Sciatic nerve (tissue), 2 donors: ENCODE measurements around the gene ARMC6. TPM values are rescaled to one million over a fixed set of nuclear protein-coding genes. Genes with fewer than 3 reads are reported as not detected.
"Not testable (repeated sequence)": the region's sequence is repeated elsewhere in the genome, so short reads cannot be mapped to it uniquely, and the experiment has no call there.

ENCODE experiments used
- ATAC-seq: fragments of 200-7000 bp; cut with Tn5 transposase; one replicate; pipeline ENCODE4 v1.9.1; 2020; ENCODE audit warnings: mild to moderate bottlenecking, moderate library complexity
- DNase-seq: peaks from one replicate; pipeline ENCODE4 v3.0.0-alpha.2; 2020; ENCODE audit warnings: low spot score
- intact Hi-C: fragments of 100-400 bp; cut with DNase I; formaldehyde crosslinking; loops from one replicate; pipeline ENCODE4 v1.14.2; 2022
- total RNA-seq: library from RNA; stranded (reverse); fragmentation: NEBNext Ultra II Directional; extraction: Animal tissue kit (Norgen Biotek cat#: 25700); gene quantifications from one replicate; pipeline ENCODE4 v1.2.1, GENCODE V29; 2021
- donor health status: DM: no; HTN: no; CAD: no.
- donor health status: DM: no; HTN: no; CAD: no.

ARMC6 gene
- total RNA-seq, 1 donor from 2014 or later = 12.3 TPM

DNA sequence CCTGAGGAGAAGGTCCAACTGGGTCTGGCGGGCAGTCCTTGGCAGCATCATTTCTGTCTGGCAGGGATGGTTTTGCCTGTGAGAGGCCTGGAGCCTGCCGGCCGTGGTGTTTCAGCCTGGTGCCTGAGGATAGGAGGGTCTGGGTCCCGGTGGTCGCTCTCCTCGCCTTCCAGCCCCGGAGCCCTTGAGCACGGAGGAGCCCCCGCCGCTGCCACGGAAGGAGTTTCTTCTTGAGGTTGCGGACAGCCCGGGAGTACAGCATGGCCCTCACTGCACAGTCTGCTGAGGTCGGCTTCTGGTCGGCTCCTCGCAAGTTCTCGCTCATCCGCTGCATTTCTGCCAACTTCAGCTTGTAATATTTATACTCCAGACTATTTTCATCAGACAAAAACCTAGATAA, 23.5 kb upstream of the ARMC6 start:
- intact Hi-C loops = no loop called here
- ATAC-seq = no peak
- DNase-seq = no peak

DNA sequence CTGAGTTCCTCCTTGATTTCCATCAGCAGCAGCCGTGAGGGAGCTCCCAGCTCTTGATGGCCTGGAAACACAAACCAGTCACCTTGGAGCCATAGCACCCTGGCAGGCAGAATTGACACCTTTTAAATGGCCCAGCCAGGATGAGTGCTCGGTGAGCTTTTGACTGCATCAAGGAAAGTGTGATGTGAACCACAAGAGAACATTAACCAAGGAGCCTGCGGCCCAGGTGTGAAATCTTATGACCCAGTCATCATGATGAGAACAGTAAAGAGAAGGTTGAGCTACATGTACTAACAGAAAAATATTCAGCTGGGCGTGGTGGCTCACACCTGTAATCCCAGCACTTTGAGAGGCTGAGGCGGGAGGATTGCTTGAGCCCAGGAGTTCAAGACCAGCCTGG, 22.9 kb upstream of the ARMC6 start:
- intact Hi-C loops = no loop called here
- DNase-seq (no peak), ATAC-seq (no peak)

DNA sequence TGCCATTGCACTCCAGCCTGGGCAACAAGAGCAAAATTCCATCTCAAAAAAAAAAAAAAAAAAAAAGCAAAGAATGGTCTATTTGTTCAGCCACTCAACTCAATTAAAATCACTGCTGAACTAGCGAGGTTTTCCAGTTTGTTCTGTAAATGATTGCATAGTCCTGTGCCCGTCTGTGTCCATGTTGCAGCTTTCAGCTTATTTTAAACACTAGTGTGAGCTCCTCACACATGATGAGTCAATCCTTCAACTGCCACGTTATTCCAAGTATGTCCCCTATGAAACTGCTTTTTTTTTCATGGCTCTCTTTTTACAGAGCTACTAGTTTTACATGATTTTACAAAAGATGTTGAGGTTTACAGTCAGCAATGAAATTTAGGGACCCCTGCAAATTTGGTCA, 12.3 kb upstream of the ARMC6 start:
- intact Hi-C loops = no loop called here
- DNase-seq (no peak), ATAC-seq (no peak)

DNA sequence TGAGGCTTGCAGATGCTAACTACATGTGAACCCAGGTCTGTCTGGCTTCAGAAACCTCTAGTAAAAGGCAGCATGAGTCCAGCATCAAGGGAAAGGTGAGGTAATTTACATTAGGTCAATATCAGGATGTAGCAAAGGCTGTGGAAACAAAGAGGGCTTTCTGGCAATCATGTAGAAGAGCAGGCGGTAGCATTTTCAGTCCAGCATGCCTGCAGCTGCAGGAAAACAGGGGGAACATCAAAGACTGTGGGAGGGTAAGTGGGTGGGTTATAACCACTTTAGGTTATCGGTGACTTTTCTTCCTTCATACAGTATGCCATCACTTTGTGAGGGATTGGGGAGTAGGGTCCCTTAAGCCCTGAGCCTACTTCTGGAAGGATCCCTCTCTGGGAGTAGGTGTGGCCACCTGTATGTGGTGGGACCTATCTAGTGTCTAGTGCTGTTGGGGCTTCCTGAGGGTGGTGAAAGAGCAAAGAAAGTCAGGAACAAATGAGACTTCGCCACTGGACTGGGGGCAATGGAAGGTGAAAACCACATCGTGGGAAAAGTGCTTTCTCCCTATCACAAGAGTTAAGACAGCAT, 10.9 kb upstream of the ARMC6 start:
- no peak for ATAC-seq
- intact Hi-C loops = no loop called here
- DNase-seq = no peak

DNA sequence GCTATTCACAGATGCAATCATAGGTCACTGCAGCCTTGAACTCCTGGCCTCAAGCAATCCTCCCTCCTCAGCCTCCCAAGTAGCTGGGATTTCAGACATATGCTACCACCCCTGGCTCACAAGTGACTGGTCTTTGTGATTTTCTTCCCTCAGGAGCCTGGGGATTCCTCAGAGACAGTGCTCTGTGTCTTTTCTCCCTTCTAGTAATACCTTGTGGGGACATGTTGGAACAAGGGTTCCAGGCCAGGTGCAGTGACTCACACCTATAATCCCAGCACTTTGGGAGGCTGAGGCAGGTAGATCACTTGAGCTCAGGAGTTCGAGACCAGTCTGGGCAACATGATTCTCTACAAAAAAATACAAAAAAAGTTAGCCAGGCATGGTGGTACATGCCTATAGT, 10.0 kb upstream of the ARMC6 start:
- ATAC-seq, DNase-seq, intact Hi-C loops: not testable (repeated sequence)

DNA sequence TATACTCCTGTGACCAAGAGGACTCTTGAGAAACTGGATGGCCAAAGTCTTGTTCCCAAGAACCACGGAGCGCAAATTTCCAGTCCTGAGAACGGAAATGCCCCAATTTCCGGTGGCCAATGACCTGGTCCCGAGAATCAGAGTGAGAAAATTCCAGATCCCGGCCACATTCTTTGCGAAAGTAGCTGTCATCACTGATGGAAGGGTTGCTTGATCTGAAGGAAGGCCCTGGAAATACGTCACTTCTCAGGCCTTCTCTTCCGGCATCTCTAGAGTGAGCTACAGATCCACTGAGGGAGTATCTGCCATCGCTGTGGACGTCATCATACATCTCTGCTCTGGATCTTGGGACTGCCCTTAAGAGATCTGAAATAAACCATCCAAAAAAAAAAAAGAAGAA, 7.5 kb upstream of the ARMC6 start:
- DNase-seq = no peak
- ATAC-seq = no peak
- intact Hi-C loops = no loop called here

DNA sequence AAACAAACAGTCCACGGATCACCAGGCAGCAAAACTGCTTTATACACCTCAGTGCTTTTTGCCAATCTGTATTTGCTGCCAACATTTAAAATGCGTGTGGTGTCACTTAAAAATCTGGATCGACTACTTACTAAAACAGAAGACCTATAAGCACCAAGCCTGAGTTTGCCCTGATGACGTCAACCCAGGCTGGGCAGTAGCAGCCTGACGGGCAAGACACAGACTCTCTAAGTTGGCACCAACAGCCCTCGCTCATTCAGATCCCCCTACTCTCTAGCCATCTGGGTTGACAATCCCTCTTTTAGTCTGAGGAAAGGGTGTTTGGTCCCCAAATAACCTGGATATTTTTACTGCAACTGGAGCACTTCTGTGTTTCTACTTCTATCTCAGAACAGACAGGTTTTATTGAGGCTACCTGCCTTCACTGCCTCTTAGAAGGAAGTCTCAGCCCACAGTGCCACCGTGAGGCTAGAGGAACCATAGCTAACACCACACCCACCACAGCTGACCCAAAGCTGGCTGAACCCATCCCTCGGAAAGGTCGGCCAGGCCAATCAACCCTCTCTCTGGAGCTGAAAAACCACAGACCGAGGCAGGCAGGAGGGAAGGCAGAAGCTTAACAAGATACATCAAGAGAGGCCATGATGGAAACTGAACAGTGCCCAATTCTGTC, 7.0 kb upstream of the ARMC6 start:
- intact Hi-C loops = no loop called here
- DNase-seq = peak; percentile 71
- ATAC-seq = peak; percentile 91

DNA sequence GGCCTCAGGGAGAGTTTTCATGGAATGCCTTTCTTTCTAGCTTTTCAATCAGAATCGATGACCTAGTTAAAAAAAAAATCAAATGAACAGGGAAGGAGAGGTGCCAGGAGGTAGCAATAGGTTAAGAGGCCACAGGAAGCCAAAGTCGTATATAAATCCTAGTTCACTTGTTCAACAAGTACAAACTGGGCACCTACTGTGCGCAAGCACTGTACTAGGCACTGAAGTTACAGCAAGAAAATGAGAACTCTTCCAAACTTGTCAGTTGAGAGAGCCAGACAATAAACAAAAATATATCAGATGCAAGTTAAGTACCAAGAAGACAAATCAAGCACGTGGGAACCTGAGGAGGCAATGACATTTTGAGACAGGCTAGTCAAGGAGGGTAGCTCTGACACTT, 6.2 kb upstream of the ARMC6 start:
- no peak for DNase-seq
- intact Hi-C loops = no loop called here
- ATAC-seq = no peak

DNA sequence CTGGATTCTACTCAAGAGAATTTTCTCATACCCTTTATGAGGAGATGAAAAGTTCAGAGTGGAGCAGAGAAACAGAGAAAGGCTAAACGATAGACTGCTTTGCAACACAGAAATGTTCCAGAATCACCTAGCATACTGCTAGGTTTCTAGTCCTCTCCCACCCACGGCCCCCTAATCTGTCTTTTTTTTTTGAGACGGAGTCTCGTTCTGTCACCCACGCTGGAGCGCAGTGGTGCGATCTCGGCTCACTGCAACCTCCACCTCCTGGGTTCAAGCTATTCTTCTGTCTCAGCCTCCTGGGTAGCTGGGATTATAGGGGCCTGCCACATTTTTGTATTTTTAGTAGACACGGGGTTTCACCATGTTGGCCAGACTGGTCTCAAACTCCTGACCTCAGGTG, 4.9 kb upstream of the ARMC6 start:
- intact Hi-C loops = no loop called here
- no peak for ATAC-seq
- no peak for DNase-seq

DNA sequence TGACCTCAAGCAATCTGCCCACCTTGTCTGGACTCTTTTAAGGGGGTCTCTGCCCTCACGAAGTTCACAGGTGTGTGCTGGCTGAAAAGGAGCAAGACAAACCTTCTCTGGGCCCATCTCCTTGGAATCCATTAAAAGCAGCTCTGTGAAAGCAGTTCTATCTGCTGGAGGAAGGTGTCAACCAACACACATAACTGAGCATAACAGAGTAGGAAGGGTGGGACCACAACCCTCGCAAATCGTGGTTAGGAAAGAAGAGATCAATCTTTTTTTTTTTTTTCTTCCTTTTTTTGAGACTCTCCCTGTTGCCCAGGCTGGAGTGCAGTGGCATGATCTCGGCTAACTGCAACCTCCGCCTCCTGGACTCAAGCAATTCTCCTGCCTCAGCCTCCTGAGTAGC, 1.5 kb upstream of the ARMC6 start:
- DNase-seq = no peak
- ATAC-seq = no peak
- intact Hi-C loops = no loop called here

DNA sequence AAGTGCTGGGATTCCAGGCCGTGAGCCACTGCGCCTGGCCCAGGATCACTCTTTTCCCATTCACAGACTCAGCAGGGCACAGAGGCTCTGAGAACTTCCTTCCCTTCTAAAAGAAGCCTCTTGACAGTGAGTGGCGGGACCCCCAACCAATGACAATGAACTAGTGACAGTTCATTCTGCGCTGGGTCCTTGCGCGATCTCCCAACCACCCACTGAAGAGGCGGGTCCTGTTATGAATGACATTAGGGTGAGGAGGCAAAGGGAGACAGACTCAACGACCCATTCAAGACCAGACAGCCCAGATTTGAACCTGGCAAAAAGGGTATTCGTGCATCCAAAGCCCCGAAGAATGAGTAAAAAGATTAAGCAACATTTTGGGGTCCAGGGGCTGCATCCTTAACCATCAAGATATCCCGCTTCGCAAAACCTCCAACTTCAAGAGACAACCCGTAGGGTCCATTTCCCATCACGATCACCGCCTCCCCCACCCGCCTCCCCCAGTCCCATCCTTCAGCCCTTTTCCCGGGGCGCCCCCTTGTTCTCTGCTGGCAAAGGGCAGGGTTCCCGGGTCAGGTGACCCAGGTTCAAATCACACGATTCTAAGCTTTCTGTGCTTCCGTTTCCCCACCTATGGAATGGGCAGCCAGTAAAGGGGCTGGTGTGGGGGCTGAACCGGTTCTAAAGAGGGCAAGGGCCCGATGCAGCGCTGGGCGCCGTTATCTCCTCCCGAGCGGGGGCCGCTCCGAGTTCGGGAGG, 805 bp upstream of the ARMC6 start:
- DNase-seq = peak; percentile 93
- ATAC-seq = peak; percentile 78
- intact Hi-C loops = no loop called here

DNA sequence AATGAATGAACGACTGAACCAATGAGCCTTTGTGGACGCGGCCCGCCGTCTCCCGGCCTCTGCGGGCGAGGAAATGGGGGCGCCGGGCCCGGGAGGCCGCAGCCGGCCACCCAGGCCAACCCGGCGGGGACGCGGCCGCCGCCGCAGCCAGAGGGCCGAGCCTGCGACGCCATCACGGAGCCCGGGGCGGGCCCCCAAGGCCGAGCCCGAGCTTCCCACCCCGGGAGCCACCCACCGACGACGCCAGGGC, 302 bp upstream of the ARMC6 start:
- intact Hi-C loops = no loop called here
- DNase-seq (no peak), ATAC-seq (no peak)

DNA sequence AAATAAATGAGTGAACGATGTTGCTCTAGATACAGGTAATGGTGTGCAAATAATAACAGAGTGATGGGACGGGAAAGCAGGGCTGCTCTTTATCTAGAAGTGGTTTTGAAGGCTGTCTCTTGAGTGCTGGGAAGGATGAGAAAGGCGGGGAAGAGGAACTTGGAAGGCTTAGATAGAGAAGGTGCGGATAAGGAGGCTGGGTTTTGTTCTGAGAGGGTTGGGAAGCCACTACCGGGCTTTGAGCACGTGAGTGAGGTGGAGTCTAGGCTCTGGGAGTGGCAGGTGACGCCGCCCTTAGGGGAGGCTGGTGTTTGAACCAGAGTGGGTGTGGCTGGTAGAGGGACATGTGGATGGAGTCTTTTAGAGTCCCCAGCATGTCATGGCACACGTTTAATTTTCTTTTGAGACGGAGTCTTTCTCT, 811 bp downstream of the ARMC6 start:
- ATAC-seq (peak; percentile 4), DNase-seq (no peak)
- intact Hi-C loops = no loop called here

DNA sequence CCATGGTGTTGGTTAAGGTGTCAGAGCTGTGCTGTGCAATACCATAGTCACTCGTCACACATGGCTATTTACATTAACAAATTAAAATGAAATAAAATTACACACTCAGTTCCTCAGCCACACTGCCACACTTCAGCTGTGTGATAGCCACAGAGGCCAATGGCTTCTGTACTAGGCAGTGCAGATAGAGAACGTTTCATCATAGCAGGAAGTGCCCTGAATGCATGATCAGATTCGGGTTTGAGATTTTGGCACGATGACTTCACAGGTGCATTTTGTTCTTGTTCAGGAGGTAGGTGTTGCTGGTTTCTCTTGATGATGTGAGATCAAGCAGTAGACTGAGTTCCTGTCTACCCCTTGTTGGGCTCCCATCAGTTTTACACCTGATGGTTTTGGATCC, 6.5 kb downstream of the ARMC6 start:
- ATAC-seq (no peak), DNase-seq (no peak)
- intact Hi-C loops = no loop called here

DNA sequence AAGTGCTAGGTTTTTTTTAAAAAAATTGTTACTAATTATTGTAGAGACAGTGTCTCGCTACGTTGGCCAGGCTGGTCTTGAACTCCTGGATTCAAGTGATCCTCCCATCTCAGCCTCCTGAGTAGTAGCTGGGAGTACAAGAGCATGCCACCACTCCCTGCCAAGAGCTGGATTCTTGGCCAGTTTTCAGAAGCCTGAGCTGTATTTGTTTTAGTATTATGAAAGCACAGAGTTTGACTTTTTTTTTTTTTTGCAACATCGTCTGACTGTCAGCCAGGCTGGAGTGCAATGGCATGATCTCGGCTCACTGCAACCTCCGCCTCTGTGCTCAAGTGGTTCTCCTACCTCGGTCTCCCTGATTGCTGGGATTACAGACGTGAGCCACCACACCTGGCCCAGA, 7.0 kb downstream of the ARMC6 start:
- intact Hi-C loops = no loop called here
- ATAC-seq = peak; percentile 79
- DNase-seq = peak; percentile 70

DNA sequence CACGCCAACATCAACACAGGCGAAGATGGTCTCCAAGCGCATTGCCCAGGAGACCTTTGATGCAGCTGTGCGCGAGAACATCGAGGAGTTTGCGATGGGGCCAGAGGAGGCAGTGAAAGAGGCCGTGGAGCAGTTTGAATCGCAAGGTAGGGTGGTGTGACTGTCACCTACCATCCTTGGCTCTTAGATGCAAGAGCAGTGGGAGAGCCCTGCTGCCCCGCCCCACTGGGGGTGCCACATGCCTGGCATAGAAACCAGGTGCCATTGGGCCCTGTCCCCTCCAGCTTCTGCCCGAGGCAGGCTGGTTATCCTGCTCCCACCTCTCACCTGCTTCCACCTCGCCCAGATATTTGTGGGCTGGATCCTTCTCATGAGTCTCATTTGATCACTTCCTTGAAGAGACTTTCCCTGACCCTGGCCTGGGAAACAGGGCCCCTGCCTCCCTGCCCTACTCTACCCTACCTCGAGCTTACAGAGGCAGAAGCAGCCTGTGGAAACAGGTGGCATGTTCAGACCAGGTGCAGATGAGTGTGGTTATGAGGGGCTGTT, 9.4 kb downstream of the ARMC6 start:
- ATAC-seq (no peak), DNase-seq (no peak)
- intact Hi-C loops = no loop called here

DNA sequence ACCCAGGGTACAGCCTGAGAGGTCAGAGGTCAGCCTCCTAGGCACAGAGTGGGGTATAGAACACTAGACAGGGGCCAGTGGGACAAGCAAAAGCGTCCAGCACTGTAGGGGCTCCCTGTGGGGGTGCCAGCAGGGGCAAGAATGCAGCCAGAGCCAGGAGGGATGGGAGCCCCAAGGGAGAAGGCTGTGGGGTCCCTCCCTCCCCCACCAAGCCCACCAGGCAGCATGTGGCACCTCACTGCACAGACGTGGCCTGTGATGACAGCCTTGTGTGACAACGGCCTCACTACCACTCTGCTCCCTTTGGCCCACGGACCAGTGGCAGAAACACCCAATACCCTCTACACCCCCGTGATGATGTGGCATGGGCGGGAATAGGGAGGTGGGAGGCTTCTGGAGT, 10.1 kb downstream of the ARMC6 start:
- DNase-seq = no peak
- no peak for ATAC-seq

DNA sequence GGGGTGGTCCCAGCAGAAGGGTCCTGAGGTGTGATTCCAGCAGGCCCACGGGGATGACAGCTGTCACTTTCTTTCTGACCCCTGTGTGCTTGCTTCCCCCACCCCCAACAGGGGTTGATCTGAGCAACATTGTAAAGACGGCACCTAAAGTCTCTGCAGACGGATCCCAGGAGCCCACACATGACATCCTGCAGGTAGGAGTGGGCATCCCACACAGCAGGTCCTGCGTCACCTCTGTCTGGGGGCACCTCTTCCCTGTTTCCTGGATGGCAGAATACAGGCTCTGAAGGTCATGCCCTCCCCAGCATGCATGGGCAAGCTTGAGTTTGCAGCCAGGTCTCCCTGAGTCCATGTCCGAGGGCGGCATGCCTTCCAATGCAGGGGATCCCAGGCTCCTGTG, 10.5 kb downstream of the ARMC6 start:
- DNase-seq (no peak), ATAC-seq (no peak)
- intact Hi-C loops = no loop called here

More for the DNA sequence above, 10.1 kb downstream of the ARMC6 start:
- intact Hi-C loops = no loop called here

DNA sequence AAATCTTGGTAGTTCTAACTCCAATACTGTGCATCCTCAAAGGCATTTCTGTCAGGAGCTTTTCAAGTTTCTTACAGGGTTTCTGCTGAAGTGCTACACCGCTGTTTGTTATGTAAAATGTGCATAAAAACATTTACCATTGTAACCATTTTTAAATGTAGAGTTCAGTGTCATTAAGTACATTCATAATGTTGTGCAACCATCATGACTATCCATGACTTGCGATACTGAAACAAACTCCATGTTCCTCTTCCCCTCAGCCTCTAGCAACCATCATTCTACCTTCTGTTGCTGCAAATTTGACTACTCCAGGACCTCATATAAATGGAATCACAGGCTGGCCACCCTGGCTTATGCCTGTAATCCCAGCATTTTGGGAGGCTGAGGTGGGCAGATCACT, 16.0 kb downstream of the ARMC6 start:
- ATAC-seq (no peak), DNase-seq (no peak)
- intact Hi-C loops = no loop called here

DNA sequence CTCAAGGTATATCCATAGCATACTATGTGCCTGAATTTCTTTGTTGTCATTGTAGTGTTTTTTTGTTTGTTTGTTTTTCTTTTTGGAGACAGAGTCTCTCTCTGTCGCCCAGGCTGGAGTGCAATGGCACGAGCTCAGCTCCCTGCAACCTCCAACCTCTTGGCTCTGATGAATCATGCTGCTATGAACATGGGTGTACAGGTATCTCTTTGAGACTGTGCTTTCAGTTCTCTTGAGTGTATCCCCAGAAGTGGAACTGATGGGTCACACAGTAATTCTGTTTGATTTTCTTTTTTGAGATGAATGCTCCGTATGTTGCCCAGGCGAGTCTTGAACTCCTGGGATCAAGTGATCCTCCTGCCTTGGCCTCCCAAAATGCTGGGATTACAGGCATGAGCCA, 16.7 kb downstream of the ARMC6 start:
- intact Hi-C loops = no loop called here
- DNase-seq = no peak
- no peak for ATAC-seq

DNA sequence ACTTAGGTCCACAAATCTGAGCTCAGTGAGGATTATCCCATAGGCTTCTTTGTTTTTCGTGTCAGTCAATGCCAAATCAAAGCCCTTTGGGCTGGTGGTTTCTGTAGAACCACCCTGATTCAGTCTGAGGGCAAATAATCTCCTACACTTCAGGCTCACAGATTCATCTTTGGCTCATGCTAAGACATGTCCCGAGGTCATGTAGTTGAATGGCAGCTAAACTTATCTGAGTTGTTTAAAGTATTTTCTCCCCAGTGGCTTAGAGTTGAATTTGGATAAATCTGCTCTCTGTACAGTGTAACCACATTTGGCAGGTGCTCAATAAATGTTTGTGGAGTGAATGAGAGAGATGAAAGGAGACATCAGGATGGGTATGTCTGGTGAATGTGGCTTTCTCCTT, 17.3 kb downstream of the ARMC6 start:
- ATAC-seq (no peak), DNase-seq (no peak)
- intact Hi-C loops = no loop called here
